EL (cell line): ENCODE measurements around the gene ARHGEF38.
"Not testable (repeated sequence)": the region's sequence is repeated elsewhere in the genome, so short reads cannot be mapped to it uniquely, and the experiment has no call there.

Experiments used
- DNase-seq: peaks from one replicate; pipeline ENCODE4 v3.0.0-alpha.2; 2016

The ARHGEF38 gene

DNA sequence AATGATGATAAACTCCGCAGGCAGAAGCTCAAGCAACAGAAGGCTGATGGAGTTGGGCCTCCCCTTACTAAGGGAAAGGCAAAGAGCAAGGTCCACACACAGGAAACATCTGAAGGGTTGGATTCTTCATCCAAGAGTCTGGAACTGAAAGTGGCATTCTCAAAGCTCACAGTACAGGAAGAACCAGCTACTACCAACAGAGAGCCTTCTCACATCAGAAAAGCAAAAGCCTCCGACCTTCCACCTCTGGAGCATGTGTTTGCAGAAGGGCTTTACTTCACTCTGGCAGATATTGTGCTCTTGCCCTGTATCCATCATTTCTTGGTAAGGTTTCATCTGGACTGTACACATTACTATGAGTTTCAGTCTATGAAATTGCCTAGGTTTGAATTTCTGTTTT is 166.8 kb downstream of the ARHGEF38 start:
- DNase-seq = no peak

DNA sequence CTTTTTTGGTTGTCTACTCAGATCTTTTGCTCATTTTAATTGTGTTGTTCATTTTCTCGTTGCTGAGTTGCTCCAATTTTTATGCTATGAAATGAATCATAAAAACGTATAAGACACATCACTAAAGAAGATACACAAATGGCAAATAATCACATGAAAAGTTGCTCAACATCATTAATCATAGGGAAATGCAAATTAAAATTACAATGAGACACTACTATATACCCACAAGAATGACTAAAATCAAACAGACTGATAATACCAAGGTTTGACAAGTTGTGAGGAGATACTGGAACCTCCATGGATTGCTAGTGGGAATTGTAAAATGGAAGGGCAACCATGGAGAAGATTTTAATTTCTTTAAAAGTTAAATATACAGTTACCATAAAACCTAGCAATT is 173.2 kb downstream of the ARHGEF38 start:
- DNase-seq = no peak

DNA sequence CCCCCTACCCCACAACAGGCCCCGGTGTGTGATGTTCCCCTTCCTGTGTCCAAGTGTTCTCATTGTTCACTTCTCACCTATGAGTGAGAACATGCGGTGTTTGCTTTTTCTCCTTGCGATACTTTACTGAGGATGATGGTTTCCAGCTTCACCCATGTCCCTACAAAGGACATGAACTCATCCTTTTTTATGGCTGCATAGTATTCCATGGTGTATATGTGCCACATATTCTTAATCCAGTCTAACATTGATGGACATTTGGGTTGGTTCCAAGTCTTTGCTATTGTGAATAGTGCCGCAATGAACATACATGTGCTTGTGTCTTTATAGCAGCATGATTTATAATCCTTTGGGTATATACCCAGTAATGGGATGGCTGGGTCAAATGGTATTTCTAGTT is 177.5 kb downstream of the ARHGEF38 start:
- DNase-seq = not testable (repeated sequence)
